Measurements from ENCODE around the gene LLPH.

DNA sequence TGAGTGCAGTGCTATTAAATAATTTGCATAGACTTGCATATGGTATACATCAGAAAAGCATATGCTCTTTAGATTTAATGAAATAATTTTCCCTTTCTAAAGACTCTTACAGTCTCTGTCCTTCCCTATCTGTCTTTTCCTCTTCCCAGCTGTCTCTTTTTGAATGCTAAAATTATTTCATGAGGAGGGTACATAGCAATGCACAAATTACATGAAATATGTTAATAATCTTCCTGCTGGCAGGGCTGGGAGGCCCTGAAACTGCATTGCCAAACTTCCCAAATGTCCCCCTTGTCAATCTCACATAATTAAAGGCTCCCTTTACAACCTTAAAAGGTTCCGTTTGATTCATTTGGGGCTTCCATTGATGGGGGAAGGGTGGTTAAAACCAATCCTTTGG, 22.2 kb downstream of the LLPH start:
- TF ChIP-seq, protein P1, sequence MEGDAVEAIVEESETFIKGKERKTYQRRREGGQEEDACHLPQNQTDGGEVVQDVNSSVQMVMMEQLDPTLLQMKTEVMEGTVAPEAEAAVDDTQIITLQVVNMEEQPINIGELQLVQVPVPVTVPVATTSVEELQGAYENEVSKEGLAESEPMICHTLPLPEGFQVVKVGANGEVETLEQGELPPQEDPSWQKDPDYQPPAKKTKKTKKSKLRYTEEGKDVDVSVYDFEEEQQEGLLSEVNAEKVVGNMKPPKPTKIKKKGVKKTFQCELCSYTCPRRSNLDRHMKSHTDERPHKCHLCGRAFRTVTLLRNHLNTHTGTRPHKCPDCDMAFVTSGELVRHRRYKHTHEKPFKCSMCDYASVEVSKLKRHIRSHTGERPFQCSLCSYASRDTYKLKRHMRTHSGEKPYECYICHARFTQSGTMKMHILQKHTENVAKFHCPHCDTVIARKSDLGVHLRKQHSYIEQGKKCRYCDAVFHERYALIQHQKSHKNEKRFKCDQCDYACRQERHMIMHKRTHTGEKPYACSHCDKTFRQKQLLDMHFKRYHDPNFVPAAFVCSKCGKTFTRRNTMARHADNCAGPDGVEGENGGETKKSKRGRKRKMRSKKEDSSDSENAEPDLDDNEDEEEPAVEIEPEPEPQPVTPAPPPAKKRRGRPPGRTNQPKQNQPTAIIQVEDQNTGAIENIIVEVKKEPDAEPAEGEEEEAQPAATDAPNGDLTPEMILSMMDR (IDR thresholded peaks at IDR 0.05; ENCODE audit: low read length): no peak
- TF ChIP-seq EZH2 (IDR thresholded peaks at IDR 0.05; ENCODE audit: borderline replicate concordance, low read length): no peak

All from OCI-LY1 (cell line).